HG03196 (cell line): ENCODE data around the gene CRYBB1.

Experiments
- ATAC-seq: cut with Tn5 transposase; IDR thresholded peaks from one replicate; pipeline ENCODE4 v1.9.1; 2021; ENCODE audit not compliant: unreplicated experiment

Gene CRYBB1

DNA sequence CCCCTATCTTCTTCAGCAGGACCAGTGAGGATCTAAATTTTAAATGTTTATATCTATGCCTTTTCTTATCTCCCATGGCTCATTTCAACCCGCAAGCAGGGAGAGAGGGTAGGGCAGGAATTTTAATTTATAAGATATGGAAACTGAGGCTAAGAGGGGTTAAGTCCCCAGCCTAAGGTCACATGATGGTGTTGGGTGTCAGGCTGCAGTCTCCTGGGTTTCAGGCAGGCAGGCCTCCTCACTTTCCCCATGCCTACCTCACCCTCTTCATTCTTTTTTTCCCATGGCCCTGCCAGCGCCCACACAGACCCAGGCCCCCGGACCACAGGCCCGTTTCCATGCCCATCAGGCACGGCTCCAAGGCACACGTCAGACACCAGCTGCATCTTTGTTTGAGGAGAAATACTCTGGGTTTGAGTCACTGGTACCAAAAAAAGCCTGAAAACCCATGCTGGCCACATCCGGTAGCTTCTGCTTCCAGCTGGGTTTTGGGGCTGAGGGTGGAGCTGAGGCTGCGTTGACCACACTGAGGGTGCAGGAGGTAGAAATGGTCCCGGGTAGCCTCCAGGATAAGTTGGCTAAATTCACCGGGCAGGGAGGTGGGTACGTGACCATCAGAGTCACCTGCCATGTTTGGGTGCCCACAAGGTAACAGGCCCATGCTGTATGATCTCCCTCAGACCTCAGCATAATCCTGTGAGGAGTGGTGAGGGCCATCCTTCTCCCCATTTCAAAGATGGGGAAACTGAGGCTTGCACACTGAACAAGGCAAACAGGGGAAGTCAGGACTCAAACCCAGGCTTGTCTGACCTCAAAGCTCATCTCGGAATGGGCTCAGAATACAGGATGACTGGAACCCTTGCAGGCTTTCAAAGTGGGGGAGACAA lies 7.5 kb downstream of the CRYBB1 start:
- ATAC-seq: peak; percentile 73

- no peak for ATAC-seq
Observed at GRCh38 chr22:26609287-26609686, 8.5 kb downstream of the CRYBB1 start.

- no peak for ATAC-seq
Observed at GRCh38 chr22:26608129-26608528, 9.7 kb downstream of the CRYBB1 start.

DNA sequence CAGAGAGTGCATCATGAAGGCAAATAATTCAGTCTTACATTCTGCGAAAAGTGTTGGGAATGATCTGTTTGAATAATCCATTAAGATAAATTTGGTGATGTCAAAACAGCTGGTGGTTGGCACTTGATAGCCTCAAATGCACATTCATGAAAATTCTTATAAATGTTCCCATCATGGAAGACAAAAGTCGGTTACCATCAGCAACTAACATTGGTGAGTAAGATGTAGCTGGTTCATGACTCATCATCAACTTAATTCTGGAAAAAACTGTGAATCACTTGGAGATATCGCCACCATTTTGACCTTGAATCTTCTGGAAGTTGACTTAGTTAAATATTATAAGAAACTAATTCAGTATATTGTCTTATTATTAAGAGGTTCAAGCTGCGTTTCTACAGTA lies 11.2 kb downstream of the CRYBB1 start:
- no peak for ATAC-seq

- ATAC-seq: no peak
Observed at GRCh38 chr22:26604368-26604767, 13.5 kb downstream of the CRYBB1 start.

DNA sequence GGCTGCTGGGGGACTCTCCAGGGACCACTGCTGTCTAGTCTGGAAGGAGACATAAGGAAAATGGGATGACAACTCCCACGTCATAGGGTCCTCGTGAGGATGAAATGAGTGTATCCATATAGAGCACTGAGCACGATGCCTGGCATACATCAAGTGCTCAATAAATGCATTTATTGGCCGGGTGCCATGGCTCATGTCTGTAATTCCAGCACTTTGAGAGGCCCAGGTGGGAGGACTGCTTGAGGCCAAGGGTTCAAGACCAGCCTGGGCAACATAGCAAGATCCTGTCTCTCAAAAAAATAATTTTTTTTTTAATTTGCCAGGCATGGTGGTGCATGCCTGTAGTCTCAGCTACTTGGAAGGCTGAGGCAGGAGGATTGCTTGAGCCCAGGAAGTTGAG lies 15.7 kb downstream of the CRYBB1 start:
- ATAC-seq: no peak

- no peak for ATAC-seq
Observed at GRCh38 chr22:26601726-26602125, 16.1 kb downstream of the CRYBB1 start.

DNA sequence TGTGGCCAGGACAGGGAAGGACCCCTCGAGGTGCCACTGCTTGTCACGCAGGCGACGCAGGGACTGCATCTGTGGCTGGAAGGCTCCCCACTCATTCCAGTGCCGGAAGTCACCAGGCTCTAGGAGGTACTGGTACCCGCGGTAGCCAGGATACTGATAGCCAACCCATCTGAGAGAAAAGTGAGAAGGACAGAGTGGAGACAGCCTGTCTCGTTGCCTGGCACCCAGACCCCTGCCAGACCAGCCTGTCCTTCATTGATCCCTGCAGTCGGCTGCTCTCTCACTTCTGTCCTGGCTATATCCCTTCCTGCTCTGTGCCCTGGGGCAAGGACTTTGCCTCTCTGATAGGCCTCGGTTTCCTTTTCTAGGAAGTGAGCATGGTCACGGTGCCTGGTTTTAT lies 18.3 kb downstream of the CRYBB1 start:
- ATAC-seq: no peak

GRCh38 chr22:26597480-26597879 lies 20.3 kb downstream of the CRYBB1 start:
- ATAC-seq: no peak

GRCh38 chr22:26597026-26597425 lies 20.8 kb downstream of the CRYBB1 start:
- ATAC-seq: no peak

DNA sequence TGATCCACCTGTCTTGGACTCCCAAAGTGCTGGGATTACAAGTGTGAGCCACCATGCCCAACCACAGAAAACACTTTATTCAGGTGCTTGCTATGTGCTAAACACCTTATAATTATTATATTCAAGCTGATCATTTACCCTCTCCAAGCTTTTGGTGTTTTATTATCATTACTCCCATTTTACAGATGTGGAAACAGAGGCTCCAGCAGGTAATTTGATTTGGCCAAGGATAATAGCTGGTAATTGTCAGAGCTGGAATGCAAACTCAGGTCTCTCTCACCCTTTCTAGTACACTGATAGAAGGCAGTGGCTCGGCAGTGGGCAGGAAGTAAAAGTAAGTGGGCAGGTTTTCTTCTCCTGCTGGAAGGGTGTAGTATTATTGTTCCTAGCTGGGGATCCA lies 24.1 kb downstream of the CRYBB1 start:
- ATAC-seq: no peak

- ATAC-seq: peak; percentile 54
Observed at GRCh38 chr22:26592421-26592891, 25.4 kb downstream of the CRYBB1 start.

GRCh38 chr22:26589845-26590736 lies 27.7 kb downstream of the CRYBB1 start, which contains the start of gene TPST2:
TSS of gene TPST2 (minus strand) at chr22:26590132. CDS start at chr22:26541630, 48,502 bp downstream.
- ATAC-seq: peak; percentile 47

DNA sequence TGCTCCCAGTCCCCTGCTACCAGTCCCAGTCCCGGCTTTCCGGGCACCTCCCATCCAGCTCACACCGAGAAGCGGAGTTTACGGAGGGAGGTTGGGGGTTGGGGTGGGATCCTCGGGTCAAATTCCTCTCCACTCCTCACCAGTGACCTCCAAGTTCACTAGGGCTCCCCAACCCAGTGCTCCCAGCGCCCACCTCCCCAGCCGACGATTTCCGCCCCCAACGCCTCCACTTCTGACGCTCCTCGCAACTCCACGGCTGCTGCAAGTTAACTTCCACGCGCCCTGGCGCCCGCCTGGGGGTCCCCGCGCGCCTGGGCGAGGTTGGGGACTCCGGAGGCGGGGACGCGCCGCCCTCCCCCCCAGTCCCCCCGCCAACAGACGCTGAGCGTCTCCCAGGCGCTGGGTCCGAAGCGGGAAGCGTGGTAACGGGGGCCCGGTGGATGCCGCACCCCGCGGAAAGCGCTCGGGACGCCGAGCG lies 28.4 kb downstream of the CRYBB1 start:
- ATAC-seq: peak; percentile 7

GRCh38 chr22:26588729-26589366 lies 29.0 kb downstream of the CRYBB1 start:
- no peak for ATAC-seq

DNA sequence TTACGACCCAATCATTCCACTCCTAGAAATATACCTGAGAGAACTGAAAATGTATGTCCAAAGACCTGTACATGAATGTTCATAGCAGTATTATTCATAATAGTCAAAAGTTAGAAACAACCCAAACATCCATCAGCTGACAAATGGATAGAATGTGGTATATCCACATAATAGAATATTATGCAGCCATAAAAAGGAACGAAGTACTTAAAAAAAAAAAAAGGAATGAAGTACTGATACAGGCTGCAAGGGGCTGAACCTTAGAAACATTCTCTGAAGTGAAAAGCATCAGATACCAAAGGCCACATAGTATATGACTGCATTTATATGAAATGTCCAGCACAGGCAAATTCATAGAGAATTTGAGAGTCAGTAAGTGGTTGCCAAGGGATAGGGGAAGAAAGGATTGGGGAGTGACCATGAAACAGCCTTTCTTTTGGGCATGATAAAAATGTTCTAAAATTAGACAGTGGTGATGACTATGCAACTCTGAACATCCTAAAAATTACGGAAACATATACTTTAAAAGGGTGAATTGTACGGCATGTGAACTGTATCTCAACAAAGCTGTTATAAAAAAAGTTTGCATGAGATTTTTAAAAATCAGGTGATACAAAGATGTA lies 29.7 kb downstream of the CRYBB1 start:
- ATAC-seq: no peak

- ATAC-seq: no peak
Observed at GRCh38 chr22:26586556-26587325, 31.1 kb downstream of the CRYBB1 start.

DNA sequence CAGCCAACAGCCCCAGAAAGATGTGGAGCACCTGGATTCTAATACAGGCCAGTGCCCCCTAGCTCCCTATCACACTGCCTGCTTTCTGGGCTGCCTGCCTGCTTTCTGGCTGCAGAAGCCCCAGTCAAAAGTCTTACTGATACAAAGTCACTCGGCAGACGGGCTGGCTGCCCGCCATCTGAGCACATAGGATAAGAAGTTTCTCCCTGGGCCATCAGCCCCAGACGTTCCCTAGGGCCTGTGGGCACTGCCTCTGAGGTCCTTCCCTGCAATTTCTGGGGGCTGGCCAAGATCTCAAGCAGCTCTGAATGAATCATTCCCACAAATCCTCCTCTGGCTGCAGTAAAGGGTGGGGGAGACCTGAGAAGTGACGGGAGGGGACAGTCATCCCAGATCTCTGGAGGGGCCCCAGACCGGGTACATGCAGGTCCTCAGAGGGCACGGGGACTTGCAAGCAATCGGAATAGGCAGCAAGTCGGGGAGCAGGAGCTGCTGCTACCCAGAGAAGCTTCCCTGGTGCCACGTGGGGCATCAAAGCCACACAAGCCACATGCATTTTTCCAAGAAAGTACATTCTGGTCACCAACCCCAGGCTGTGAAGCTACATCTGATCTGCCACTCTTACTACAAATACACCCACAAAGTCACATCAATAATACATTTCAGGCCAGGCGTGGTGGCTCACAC lies 32.6 kb downstream of the CRYBB1 start:
- no peak for ATAC-seq

DNA sequence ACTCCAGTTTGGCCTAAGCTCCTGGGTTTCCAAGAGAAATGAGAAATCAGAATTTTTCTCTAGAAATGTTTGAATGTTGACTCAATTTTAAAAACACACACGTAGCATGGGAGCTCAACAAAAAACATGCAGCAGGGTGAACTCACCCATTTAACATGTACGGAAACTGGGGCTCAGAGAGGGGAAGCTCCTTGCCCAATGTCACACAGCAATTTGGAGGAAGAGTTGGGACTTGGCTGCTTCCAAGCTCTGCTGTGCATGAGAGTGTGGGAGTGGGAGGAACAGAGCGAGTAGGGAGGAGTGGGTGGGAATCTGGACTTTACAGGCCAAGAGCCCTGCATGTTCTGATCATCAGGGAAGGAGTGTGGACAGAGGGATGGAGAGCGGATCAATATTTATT lies 33.8 kb downstream of the CRYBB1 start:
- no peak for ATAC-seq
